ENCODE data around the gene PYDC2.

Gene PYDC2

DNA sequence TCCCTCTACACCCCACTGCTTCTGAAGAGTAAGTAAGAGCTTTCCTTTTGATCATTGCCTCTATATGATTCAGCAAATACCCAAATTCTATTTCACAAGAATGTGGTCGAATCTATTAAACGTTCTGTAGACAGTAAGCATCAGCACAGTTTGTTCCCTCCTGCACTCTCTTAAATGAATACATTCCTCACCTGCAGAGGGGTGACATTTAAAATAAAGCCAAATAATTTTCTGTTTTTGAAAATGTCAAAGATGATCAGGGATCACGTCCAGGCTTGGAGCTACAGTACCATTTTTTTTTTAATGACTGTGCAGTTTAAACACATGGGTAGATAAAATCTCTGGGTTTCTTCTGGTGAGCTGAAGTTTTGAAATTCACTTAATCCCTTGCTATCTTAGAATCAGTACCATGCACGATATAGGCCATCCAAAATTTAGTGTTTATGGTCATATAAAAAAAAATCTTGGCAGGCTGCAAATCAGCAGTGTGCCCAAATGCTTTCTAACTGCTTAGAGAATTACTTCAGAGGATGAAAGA, 12.8 kb downstream of the PYDC2 start:
- DNase-seq: peak; percentile 62

DNA sequence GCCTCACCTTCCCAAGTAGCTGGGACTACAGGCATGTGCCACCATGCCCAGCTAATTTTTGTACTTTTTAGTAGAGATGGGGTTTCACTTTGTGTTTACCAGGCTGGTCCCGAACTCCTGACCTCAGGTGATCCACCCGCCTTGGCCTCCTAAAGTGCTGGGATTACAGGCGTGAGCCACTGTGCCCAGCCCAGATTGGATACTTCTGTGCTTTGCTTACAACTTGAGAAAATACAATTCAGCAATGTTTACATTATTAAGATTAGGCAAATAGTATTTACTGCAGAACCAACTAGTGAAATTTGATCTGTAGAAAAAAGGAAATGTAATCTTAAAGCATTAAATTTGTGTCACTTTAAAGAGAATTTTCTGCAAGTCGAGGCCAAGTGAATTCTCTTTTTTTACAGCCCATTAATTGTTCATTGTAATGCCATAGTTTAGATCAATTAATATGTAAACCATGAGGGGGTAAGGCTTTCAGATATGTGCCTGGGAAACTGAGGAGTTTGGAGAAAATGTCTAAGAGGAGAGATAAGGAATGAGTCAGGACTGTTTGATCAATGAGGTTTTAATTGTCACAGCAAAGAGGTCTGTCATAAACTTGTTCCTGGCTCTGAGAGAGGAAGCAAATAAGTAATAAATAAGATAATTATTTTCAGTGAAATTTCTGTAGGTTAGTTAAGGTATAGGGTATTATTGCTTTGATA, 15.3 kb downstream of the PYDC2 start:
- DNase-seq: no peak

DNA sequence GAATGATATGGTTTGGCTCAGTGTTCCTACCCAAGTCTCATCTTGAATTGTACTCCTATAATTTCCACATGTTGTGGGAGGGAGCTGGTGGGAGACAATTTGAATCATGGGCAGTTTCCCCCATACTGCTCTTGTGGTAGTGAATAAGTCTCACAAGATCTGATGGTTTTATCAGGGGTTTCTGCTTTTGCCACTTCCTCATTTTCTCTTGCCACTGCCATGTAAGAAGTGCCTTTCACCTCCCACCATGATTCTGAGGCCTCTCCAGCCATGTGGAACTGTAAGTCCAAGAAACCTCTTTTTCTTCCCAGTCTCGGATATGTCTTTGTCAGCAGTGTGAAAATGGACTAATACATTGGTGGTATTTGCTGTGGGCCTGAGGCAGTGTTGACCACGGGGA, 23.0 kb downstream of the PYDC2 start:
- DNase-seq: peak; percentile 5

DNA sequence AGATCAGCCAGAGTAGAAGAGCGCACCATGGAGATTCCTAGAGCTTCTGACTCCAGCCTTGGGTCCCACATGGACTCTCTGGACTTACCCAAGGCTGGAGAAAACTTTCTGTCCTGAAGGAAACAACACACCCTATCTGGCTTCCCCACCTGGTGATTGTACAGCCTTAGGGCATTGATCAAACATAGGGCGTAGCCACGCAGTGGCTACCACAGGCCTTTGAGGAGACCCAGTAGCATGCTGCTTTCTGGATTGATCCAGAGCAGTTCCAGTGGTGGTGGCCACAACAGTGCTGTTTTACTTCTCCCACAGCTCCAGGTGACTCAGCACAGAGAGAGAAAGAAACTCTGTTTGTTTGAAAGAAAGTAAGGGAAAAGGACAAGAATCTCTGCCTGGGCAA, 23.5 kb downstream of the PYDC2 start:
- no peak for DNase-seq

DNA sequence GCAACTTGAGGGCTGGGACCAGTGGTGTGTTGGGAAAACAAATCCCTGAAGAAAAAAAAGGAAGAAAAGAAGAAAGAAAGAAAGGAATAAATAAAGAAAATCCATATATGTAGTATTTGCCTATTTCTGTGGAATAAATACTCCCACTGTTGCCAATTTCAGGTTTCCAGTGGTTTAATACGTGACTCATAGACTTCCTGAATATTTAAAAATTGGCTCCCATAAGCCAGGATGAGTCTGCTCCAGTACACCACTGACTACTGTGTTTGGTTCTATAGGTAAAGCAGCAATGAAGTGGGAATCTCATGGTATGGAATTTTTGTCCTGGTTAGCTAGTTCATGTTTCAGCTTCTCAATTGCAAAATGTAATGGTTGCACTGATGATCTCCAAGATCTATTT, 31.6 kb downstream of the PYDC2 start:
- DNase-seq: no peak

DNA sequence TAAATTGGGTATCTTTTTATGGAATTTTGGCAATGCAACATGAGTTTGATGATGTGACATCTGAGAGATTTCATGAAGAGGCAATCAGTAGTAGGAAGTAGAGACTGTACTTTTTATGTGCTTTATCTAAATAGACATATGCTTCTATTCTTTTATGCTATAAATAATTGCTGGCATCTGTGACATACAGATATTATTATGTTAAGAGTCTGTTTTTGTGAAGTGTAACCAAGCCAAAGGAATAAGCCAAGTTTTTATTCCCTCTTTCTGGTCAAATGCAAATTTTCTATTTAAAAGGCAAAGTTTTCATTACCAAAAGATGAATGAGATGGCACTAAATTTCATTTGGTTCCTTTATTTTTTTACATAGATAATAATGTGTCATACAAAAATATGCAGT, 32.4 kb downstream of the PYDC2 start:
- DNase-seq: no peak

DNA sequence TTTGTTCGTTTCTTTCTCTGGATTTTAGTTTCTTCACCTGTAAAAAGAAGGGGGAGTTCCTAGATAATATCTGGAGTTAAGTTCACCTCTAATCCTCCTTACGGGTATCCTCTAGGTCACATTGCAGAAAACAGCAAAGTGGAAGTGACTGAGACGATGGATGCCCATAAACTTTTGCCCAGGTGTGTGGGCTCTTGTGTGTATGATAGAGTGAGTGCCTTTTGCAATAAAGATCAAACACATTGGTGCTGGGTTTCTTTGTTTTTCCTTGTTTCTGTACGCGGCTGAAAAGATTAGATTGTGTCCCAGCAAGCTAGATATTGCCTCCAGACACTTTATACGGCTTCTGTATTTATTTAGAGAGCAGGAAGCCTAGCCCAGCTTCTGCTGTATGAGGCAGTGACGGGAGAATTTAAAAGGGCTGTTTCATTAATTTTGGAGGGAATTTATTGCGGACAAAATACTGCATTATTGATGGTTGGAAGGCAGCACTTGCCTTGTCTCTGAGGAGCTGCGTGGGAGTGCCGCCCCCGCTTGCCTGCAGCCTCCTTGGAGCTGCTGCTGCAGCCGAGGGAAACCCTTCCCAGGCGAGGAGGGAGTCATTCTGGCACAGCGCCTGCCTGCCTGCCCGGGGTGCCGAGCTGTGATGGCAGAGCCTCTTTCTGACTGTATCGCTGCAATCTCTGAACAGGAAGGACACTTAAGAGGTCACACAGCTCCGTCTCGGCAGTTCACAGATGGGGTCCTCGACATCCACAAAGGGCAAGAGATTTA, 38.5 kb downstream of the PYDC2 start:
- no peak for DNase-seq

DNA sequence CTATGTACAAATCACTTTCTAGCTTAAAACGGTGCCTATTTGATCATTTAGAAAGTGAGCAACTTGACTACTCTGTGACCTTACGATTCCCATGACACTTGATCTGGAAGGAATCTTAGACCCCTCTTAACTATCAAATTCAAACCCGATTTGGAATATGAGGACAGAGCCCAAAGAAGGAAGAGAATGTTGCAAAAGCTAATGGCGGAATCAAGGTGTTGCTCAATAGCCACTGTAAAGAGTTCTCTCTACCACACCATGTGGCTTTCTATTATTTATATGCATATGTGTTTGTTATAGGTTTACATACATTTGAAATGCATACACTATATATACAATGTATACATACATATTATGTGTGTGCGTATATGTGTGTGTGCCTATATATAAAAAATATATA, 39.9 kb downstream of the PYDC2 start:
- DNase-seq: no peak

DNA sequence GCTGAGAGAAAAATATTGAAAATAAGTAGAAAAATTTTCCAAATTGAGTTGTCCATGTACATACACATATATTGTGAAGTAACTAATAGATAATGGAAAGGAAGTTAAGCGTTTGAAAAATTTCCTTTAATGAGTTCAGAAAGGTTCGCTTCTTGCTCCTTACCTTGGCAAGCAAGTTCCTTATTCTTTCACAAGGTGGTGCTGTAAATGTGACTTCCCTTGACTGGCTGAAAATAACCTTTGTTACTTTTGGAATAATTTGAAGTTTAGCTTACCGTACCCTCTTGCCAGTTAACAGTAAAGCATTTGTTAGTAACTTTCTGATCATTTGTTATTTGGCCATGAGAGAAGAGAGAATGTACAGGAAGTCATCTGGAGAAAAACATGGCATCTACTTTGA, 41.6 kb downstream of the PYDC2 start:
- peak; percentile 11 for DNase-seq

DNA sequence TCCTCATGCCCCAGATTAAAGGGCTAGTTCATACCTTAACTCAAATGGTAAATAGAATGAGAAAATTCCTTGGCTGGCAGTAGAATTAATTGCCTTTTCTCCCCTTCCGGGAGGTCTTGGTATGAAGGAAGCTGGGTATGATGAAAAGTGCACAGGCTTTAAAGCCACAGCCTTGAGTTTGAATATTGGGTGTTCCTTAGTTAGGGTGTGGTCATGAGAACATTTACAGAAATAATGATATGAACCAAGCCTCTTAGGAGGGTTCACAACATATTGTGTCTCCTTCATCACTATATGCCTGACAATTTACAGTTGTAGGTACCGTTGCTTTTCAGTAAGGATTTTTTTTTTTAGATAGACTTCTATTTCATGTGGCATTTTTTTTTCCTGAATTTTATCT, 48.1 kb downstream of the PYDC2 start:
- DNase-seq: no peak
